Tibial artery (tissue), 4 donors: Measurements from ENCODE around the gene GPC6.

Source experiments
- DNase-seq, 2 donors: peaks; one replicate each; pipeline ENCODE4 v3.0.0-alpha.2; 2019
- H3K27ac ChIP-seq, 2 donors: fragments of 200-600 bp; sonication (generic) in 1 of 2; 1 replicate in 1 of 2; 2 replicates in 1 of 2; pipeline ENCODE4 v1.5.1; 2018 to 2019; ENCODE audit warnings: mild to moderate bottlenecking in 1 of 2
- H3K27me3 ChIP-seq, 2 donors: fragments of 200-600 bp; sonication (generic) in 1 of 2; one replicate each; pipeline versions ENCODE4 v1.5.1 to v1.6.0; 2016 to 2019
- H3K36me3 ChIP-seq, 3 donors: fragments of 200-600 bp; sonication (generic) in 2 of 3; one replicate each; pipeline ENCODE4 v1.5.1; 2016 to 2019; ENCODE audit warnings: mild to moderate bottlenecking in 2 of 3
- H3K4me1 ChIP-seq, 4 donors: fragments of 200-600 bp; sonication (generic) in 2 of 4; 1 replicate in 3 of 4; 2 replicates in 1 of 4; pipeline ENCODE4 v1.5.1; 2016 to 2019
- H3K4me3 ChIP-seq, 2 donors: fragments of 200-600 bp; sonication (generic) in 1 of 2; 1 replicate in 1 of 2; 2 replicates in 1 of 2; pipeline ENCODE4 v1.5.1; 2018 to 2019; ENCODE audit warnings: mild to moderate bottlenecking in 2 of 2
- H3K9me3 ChIP-seq, 3 donors: fragments of 200-600 bp; sonication (generic) in 1 of 3; one replicate each; pipeline ENCODE4 v1.5.1; 2016 to 2019
- CTCF ChIP-seq, 2 experiments: fragments of 200-600 bp in 1 of 2; fragments of 450-650 bp in 1 of 2; IDR thresholded peaks; one replicate each; pipeline ENCODE4 v1.5.1; 2017 to 2019; ENCODE audit warnings: antibody characterized with exemption in 2 of 2, mild to moderate bottlenecking in 1 of 2, moderate library complexity in 1 of 2
- intact Hi-C: fragments of 100-400 bp; cut with DNase I; formaldehyde crosslinking; loops from one replicate; pipeline ENCODE4 v1.15.0; 2023; ENCODE audit warnings: low total_unique reads

GPC6 gene

DNA sequence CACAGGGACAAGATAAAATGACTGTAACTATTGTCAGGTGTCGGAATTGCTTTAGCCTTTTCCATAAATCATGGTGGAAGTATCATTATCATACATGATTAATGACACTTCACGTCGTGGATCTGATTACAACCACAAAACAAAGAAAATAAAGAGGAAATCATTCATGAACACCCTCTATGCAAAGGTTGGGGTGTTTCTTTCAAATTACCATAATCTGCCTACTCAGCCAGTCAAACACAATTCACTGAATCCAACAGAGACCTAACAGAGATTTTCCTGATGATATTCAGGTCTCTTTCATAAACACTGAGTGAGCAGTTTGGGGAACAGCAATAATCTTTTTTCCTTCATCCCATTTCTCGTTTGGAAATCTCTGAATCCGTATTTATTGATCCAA lies 627.3 kb downstream of the GPC6 start:
- no peaks in the 10 kb centered on the region for H3K4me1 ChIP-seq
- DNase-seq: no peak
- intact Hi-C loops: no loop called here
- TF ChIP-seq CTCF (IDR thresholded peaks at IDR 0.05): no peak
- no peaks in the 10 kb centered on the region for H3K9me3 ChIP-seq
- no peaks in the 10 kb centered on the region for H3K27me3 ChIP-seq
- H3K4me3 ChIP-seq: no peak overlapping the region
- no peak overlapping the region for H3K27ac ChIP-seq
- H3K36me3 ChIP-seq: no peaks in the 10 kb centered on the region

GRCh38 chr13:93857126-93857525 lies 630.5 kb downstream of the GPC6 start:
- TF ChIP-seq CTCF (IDR thresholded peaks at IDR 0.05): no peak
- Histone ChIP-seq H3K36me3 (no peaks in the 10 kb centered on the region), H3K4me3 (no peak overlapping the region), H3K27me3 (no peaks in the 10 kb centered on the region), H3K27ac (no peak overlapping the region), H3K4me1 (peaks cover 0 to under 1% (median 0%) of the 10 kb centered on the region in 4 donors), H3K9me3 (no peaks in the 10 kb centered on the region)
- no peak for DNase-seq
- intact Hi-C loops: no loop called here

- no peak overlapping the region for H3K27ac ChIP-seq
Observed at GRCh38 chr13:93859716-93860115, 633.1 kb downstream of the GPC6 start.

GRCh38 chr13:93861818-93862217 lies 635.2 kb downstream of the GPC6 start:
- DNase-seq: no peak
- no peaks in the 10 kb centered on the region for H3K9me3 ChIP-seq
- no peaks in the 10 kb centered on the region for H3K36me3 ChIP-seq
- no peak overlapping the region for H3K4me3 ChIP-seq
- TF ChIP-seq CTCF (IDR thresholded peaks at IDR 0.05): no peak
- peaks cover 0 to 5% (median 0%) of the 10 kb centered on the region in 4 donors for H3K4me1 ChIP-seq
- H3K27ac ChIP-seq: no peak overlapping the region
- intact Hi-C loops: no loop called here
- no peaks in the 10 kb centered on the region for H3K27me3 ChIP-seq

More at GRCh38 chr13:93859716-93860115, 633.1 kb downstream of the GPC6 start:
- TF ChIP-seq CTCF (IDR thresholded peaks at IDR 0.05): no peak
- Histone ChIP-seq H3K9me3 (no peaks in the 10 kb centered on the region), H3K27me3 (no peaks in the 10 kb centered on the region), H3K36me3 (no peaks in the 10 kb centered on the region), H3K4me3 (no peak overlapping the region), H3K4me1 (peaks cover 0 to 5% (median 0%) of the 10 kb centered on the region in 4 donors)
- intact Hi-C loops: no loop called here
- no peak for DNase-seq

DNA sequence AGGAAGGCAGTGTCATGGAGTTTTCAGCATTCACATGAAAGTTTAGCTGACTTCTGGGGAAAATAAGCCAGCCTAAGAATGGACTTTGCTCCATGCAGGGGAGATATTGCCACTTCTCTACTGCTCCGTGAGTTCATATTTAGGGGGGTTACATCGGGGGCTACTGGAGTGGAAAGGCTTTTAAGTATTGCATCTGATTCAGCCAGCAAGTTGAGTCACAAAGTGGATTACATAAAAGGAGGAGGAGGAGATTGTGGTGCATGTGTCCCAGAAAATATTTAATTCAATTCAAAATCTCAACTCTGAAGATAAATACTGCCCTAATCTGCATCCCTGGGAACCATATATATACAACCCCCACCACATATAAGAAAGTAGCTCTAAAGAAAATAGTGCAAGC lies 635.7 kb downstream of the GPC6 start:
- Histone ChIP-seq H3K4me1 (peaks cover 0 to 5% (median 0%) of the 10 kb centered on the region in 4 donors), H3K36me3 (no peaks in the 10 kb centered on the region), H3K27ac (no peak overlapping the region), H3K9me3 (no peaks in the 10 kb centered on the region), H3K27me3 (no peaks in the 10 kb centered on the region), H3K4me3 (no peak overlapping the region)
- intact Hi-C loops: no loop called here
- no peak for DNase-seq
- TF ChIP-seq CTCF (IDR thresholded peaks at IDR 0.05): no peak

- H3K4me3 ChIP-seq: no peak overlapping the region
- peaks cover 0 to 5% (median 0%) of the 10 kb centered on the region in 4 donors for H3K4me1 ChIP-seq
- H3K27me3 ChIP-seq: no peaks in the 10 kb centered on the region
- intact Hi-C loops: no loop called here
- no peak overlapping the region for H3K27ac ChIP-seq
- DNase-seq: no peak
- no peaks in the 10 kb centered on the region for H3K9me3 ChIP-seq
- TF ChIP-seq CTCF (IDR thresholded peaks at IDR 0.05): no peak
- H3K36me3 ChIP-seq: no peaks in the 10 kb centered on the region
Observed at GRCh38 chr13:93865235-93865634, 638.6 kb downstream of the GPC6 start.
